ENCODE data around the gene CFAP100.

Gene CFAP100

DNA sequence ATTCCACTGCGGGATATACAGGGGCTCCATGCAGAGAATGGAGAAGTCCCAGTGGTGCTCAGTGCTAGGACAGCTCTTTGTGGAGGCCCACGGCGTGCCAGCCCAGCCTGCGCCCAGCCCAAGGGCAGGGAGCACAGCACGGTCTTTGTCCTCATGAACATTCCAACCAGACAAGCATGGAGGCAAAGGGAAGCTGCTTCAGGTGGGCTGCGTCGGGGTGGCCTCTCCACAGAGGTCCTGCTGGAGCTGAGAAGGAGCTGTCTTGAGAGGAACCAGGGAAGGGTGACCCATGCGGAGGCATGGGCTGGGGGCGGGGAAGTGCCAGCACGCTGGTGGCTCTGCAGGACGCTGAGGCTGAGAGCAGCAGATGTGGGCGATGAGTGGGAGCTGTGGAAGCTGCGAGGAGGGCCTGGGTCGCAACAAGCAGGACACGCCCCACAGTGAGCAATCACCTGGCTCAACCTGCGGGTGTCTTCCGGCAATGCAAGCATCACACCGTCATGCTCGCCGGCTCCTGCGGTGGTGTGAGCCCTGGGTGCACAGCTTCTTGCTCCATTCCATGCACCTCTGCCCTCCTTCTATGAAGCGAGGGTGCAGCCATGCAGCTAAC, 23.5 kb upstream of the CFAP100 start:
- TF ChIP-seq SIN3A (IDR thresholded peaks at IDR 0.05; ENCODE audit: borderline replicate concordance, insufficient read depth, low read length) (no peak), FOXP2 (optimal IDR thresholded peaks at IDR 0.05; ENCODE audit: borderline replicate concordance, extremely low read depth, extremely low read length, insufficient read depth) (no peak), TAF1 (IDR thresholded peaks at IDR 0.05; ENCODE audit: borderline replicate concordance, insufficient read depth, low read length) (no peak), POLR2AphosphoS5 (IDR thresholded peaks at IDR 0.05; ENCODE audit: low read depth, low read length) (no peak)
- TF ChIP-seq, protein P1, sequence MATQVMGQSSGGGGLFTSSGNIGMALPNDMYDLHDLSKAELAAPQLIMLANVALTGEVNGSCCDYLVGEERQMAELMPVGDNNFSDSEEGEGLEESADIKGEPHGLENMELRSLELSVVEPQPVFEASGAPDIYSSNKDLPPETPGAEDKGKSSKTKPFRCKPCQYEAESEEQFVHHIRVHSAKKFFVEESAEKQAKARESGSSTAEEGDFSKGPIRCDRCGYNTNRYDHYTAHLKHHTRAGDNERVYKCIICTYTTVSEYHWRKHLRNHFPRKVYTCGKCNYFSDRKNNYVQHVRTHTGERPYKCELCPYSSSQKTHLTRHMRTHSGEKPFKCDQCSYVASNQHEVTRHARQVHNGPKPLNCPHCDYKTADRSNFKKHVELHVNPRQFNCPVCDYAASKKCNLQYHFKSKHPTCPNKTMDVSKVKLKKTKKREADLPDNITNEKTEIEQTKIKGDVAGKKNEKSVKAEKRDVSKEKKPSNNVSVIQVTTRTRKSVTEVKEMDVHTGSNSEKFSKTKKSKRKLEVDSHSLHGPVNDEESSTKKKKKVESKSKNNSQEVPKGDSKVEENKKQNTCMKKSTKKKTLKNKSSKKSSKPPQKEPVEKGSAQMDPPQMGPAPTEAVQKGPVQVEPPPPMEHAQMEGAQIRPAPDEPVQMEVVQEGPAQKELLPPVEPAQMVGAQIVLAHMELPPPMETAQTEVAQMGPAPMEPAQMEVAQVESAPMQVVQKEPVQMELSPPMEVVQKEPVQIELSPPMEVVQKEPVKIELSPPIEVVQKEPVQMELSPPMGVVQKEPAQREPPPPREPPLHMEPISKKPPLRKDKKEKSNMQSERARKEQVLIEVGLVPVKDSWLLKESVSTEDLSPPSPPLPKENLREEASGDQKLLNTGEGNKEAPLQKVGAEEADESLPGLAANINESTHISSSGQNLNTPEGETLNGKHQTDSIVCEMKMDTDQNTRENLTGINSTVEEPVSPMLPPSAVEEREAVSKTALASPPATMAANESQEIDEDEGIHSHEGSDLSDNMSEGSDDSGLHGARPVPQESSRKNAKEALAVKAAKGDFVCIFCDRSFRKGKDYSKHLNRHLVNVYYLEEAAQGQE (IDR thresholded peaks at IDR 0.05; ENCODE audit: insufficient read depth in 1 of 2, low read depth in 2 of 2, low read length in 2 of 2), result no peak

- no peak for TF ChIP-seq TAF1 (IDR thresholded peaks at IDR 0.05; ENCODE audit: borderline replicate concordance, insufficient read depth, low read length)
- TF ChIP-seq, protein P1 (IDR thresholded peaks at IDR 0.05; ENCODE audit: insufficient read depth in 1 of 2, low read depth in 2 of 2, low read length in 2 of 2), result no peak
- no peak for TF ChIP-seq FOXP2 (optimal IDR thresholded peaks at IDR 0.05; ENCODE audit: borderline replicate concordance, extremely low read depth, extremely low read length, insufficient read depth)
- TF ChIP-seq POLR2AphosphoS5 (IDR thresholded peaks at IDR 0.05; ENCODE audit: low read depth, low read length), result no peak
- TF ChIP-seq SIN3A (IDR thresholded peaks at IDR 0.05; ENCODE audit: borderline replicate concordance, insufficient read depth, low read length), result no peak
These were observed 22.1 kb upstream of the CFAP100 start for GRCh38 chr3:126372413-126373145.

DNA sequence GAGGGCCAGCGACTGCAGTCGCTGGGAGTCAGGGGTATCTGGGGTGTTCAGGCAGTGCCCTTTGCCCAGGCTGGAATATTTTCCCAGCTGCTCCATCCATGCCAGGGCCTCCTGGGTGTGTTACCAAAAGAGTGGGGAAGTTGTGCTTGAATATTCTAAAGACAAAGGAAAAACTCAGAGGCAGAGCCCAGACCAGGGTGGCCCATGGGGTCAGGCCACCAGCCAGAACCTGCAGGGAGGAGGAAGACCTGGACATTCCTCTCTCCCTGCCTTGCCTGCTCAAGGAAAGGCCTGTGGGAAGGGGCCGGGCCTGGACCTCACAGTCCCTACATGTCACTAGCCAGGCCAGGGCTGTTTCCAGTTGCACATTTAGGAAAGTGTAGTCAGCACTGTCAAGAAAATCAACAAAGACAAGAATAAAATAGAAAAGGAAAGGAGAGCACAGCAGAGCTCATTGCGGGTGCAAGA, 21.5 kb upstream of the CFAP100 start:
- TF ChIP-seq SIN3A (IDR thresholded peaks at IDR 0.05; ENCODE audit: borderline replicate concordance, insufficient read depth, low read length), result no peak
- TF ChIP-seq TAF1 (IDR thresholded peaks at IDR 0.05; ENCODE audit: borderline replicate concordance, insufficient read depth, low read length), result no peak
- no peak for TF ChIP-seq FOXP2 (optimal IDR thresholded peaks at IDR 0.05; ENCODE audit: borderline replicate concordance, extremely low read depth, extremely low read length, insufficient read depth)
- no peak for TF ChIP-seq POLR2AphosphoS5 (IDR thresholded peaks at IDR 0.05; ENCODE audit: low read depth, low read length)
- TF ChIP-seq, protein P1 (IDR thresholded peaks at IDR 0.05; ENCODE audit: insufficient read depth in 1 of 2, low read depth in 2 of 2, low read length in 2 of 2), result no peak

- TF ChIP-seq POLR2AphosphoS5 (IDR thresholded peaks at IDR 0.05; ENCODE audit: low read depth, low read length) (no peak), SIN3A (IDR thresholded peaks at IDR 0.05; ENCODE audit: borderline replicate concordance, insufficient read depth, low read length) (no peak), FOXP2 (optimal IDR thresholded peaks at IDR 0.05; ENCODE audit: borderline replicate concordance, extremely low read depth, extremely low read length, insufficient read depth) (no peak), TAF1 (IDR thresholded peaks at IDR 0.05; ENCODE audit: borderline replicate concordance, insufficient read depth, low read length) (no peak)
- TF ChIP-seq, protein P1 (IDR thresholded peaks at IDR 0.05; ENCODE audit: insufficient read depth in 1 of 2, low read depth in 2 of 2, low read length in 2 of 2), result no peak
These were observed 20.8 kb upstream of the CFAP100 start for GRCh38 chr3:126373682-126374601.
